Neural cell (in vitro differentiated cells): ENCODE measurements around the gene PANK4.

ENCODE experiments used
- EP300 ChIP-seq: fragments of 450-650 bp; conservative IDR thresholded peaks from 2 replicates; pipeline ENCODE4 v1.6.1; 2014; ENCODE audit warnings: antibody characterized with exemption, mild to moderate bottlenecking, moderate library complexity; ENCODE audit not compliant: poor library complexity, severe bottlenecking
- EZH2 ChIP-seq: fragments of 200-600, 300-800 bp; shearing (Covaris generic), sonication (generic); IDR thresholded peaks from 2 replicates; pipeline ENCODE4 v1.6.1; 2014; ENCODE audit warnings: antibody characterized with exemption, low read length, borderline replicate concordance, mild to moderate bottlenecking; ENCODE audit not compliant: insufficient read depth, poor library complexity, severe bottlenecking
- MXI1 ChIP-seq: fragments of 450-650 bp; conservative IDR thresholded peaks from 2 replicates; pipeline ENCODE4 v1.6.1; 2014; ENCODE audit warnings: antibody characterized with exemption, mild to moderate bottlenecking; ENCODE audit not compliant: poor library complexity, severe bottlenecking
- POLR2AphosphoS5 ChIP-seq: IDR thresholded peaks from 2 replicates; pipeline ENCODE4 v1.6.1; 2012
- RAD21 ChIP-seq: fragments of 450-650 bp; conservative IDR thresholded peaks from 2 replicates; pipeline ENCODE4 v1.6.1; 2014; ENCODE audit warnings: antibody characterized with exemption, mild to moderate bottlenecking, moderate library complexity
- SMC3 ChIP-seq: fragments of 450-650 bp; conservative IDR thresholded peaks from 2 replicates; pipeline ENCODE4 v1.6.1; 2014; ENCODE audit warnings: antibody characterized with exemption, mild to moderate bottlenecking, moderate library complexity; ENCODE audit not compliant: poor library complexity
- TAF1 ChIP-seq: IDR thresholded peaks from 2 replicates; pipeline ENCODE4 v1.6.1; 2012; ENCODE audit warnings: low read depth
- TF ChIP-seq, protein P1 (sequence below): fragments of 450-650 bp; IDR thresholded peaks from 2 replicates; pipeline ENCODE4 v1.5.1; 2014; ENCODE audit warnings: antibody characterized with exemption, mild to moderate bottlenecking, moderate library complexity; ENCODE audit not compliant: poor library complexity, severe bottlenecking
- TF ChIP-seq, protein P2 (sequence below): IDR thresholded peaks from 2 replicates; pipeline ENCODE4 v1.6.1; 2012; ENCODE audit warnings: borderline replicate concordance

- TF ChIP-seq SMC3 = no peak
- TF ChIP-seq, protein P1, sequence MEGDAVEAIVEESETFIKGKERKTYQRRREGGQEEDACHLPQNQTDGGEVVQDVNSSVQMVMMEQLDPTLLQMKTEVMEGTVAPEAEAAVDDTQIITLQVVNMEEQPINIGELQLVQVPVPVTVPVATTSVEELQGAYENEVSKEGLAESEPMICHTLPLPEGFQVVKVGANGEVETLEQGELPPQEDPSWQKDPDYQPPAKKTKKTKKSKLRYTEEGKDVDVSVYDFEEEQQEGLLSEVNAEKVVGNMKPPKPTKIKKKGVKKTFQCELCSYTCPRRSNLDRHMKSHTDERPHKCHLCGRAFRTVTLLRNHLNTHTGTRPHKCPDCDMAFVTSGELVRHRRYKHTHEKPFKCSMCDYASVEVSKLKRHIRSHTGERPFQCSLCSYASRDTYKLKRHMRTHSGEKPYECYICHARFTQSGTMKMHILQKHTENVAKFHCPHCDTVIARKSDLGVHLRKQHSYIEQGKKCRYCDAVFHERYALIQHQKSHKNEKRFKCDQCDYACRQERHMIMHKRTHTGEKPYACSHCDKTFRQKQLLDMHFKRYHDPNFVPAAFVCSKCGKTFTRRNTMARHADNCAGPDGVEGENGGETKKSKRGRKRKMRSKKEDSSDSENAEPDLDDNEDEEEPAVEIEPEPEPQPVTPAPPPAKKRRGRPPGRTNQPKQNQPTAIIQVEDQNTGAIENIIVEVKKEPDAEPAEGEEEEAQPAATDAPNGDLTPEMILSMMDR = no peak
- TF ChIP-seq, protein P2, sequence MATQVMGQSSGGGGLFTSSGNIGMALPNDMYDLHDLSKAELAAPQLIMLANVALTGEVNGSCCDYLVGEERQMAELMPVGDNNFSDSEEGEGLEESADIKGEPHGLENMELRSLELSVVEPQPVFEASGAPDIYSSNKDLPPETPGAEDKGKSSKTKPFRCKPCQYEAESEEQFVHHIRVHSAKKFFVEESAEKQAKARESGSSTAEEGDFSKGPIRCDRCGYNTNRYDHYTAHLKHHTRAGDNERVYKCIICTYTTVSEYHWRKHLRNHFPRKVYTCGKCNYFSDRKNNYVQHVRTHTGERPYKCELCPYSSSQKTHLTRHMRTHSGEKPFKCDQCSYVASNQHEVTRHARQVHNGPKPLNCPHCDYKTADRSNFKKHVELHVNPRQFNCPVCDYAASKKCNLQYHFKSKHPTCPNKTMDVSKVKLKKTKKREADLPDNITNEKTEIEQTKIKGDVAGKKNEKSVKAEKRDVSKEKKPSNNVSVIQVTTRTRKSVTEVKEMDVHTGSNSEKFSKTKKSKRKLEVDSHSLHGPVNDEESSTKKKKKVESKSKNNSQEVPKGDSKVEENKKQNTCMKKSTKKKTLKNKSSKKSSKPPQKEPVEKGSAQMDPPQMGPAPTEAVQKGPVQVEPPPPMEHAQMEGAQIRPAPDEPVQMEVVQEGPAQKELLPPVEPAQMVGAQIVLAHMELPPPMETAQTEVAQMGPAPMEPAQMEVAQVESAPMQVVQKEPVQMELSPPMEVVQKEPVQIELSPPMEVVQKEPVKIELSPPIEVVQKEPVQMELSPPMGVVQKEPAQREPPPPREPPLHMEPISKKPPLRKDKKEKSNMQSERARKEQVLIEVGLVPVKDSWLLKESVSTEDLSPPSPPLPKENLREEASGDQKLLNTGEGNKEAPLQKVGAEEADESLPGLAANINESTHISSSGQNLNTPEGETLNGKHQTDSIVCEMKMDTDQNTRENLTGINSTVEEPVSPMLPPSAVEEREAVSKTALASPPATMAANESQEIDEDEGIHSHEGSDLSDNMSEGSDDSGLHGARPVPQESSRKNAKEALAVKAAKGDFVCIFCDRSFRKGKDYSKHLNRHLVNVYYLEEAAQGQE = no peak
- TF ChIP-seq EZH2 = no peak
- no peak for TF ChIP-seq POLR2AphosphoS5
- no peak for TF ChIP-seq EP300
- no peak for TF ChIP-seq RAD21
- TF ChIP-seq TAF1 = no peak
- TF ChIP-seq MXI1 = no peak
Observed at GRCh38 chr1:2556277-2556677, 29.9 kb upstream of the PANK4 start, which contains the start of gene TNFRSF14.
